Measurements from ENCODE around the gene CDK2AP2.

- TF ChIP-seq POLR2A (IDR thresholded peaks at IDR 0.05) (no peak), CTCF (IDR thresholded peaks at IDR 0.05) (no peak)
Measured at GRCh38 chr11:67532889-67533288, 24.9 kb upstream of the CDK2AP2 start.
